Measurements from ENCODE around the gene NHERF1.

The NHERF1 gene

DNA sequence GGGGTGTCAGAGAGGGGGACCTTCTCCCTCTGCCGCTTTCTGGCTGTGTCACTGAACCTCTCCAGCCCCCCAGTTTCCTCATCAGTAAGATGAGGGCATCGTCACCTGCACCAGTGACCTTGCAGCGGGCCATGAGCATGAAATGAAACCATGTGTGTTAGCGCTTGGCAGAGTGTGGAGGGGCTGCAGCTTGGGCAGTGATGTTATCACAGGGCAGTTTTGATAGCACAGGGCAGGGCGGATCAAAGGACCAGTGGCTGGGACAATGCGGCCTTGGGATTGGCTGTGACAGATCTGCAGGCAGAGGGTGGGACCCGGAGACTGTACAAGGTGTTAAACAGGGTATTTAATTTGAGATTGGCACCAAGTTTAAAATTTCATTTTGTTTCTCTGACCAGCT is 66.6 kb downstream of the NHERF1 start:
- DNase-seq: no peak

DNA sequence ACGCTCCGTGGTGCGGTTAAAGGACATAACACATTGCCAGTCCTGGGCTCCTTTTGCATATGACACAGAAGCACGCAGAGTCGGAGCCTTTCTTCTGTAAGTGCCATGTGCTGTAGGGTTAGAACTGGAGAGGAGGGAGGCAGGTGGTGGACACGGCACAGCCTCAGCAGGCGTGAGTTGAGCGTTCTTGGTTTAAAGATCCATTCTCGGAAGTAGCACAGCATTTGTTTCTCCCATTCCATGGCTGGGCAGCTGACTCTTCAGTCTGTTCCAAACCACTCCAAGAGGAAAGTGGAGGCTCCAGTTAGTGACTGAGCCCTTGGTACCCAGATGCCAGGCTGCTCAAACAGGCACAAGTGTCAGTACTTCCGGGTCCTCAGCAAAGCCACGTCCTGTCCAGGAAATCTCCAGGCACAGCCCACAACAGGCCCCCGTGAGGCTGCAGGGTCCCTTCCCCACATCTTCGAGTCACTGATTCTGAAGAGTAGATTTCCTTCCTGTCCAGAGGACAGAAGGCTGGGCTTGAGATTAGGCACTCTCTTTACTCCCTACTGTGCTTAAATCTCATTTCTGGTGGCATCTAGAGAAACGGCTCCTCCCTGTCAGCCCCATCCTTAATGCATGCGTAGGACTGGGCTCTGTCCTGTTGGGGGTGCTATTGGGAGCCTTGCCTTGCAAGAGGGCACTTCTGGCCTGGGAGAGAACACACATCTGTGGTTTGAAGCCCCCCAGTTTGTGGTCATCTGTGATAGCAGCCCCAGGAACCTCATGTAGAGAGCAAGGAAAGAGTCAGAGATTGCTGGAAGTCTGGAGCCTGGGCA is 67.3 kb downstream of the NHERF1 start:
- no peak for DNase-seq

GRCh38 chr17:74816905-74817620 is 68.6 kb downstream of the NHERF1 start:
- DNase-seq: no peak

GRCh38 chr17:74818291-74818938 is 70.0 kb downstream of the NHERF1 start:
- no peak for DNase-seq
